ENCODE data around the gene NPTXR.

Gene NPTXR

DNA sequence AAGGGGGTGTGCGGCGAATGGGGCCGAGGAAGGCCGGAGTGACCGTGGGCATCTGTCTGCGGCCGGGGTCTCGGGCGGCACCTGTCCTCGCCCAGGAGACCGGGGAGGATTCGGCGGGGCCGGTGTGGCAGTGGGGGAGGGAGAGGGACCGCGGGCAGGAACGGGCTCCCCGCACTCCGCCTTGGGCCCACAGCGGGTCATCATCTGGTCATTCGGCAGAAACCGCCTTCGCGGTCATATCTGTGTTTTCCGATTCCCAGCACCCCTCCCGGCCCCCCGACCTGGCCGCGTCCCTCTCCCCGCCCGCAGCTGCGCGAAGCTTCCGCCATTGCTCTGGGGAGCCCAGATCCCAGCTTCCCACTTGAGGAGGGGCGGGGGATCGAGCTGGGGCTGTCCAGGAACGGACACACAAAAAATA is 29.0 kb upstream of the NPTXR start:
- Histone ChIP-seq H3K4me1 (ENCODE audit: insufficient read depth, low read length, severe bottlenecking) (peaks cover 32% of the 10 kb centered on the region), H3K27ac (ENCODE audit: low read depth, low read length, poor library complexity, severe bottlenecking) (no peak overlapping the region), H3K9me3 (ENCODE audit: low read length) (no peaks in the 10 kb centered on the region), H3K36me3 (ENCODE audit: insufficient read depth, low read length) (peaks cover 20% of the 10 kb centered on the region), H3K9me2 (ENCODE audit: low read depth, low read length) (no peaks in the 10 kb centered on the region), H3K27me3 (ENCODE audit: insufficient read depth, low read length) (0 out of 2 replicates have a peak, but pooled peaks cover 5% of the 10 kb centered on the region), H3K4me2 (ENCODE audit: low read length) (peak overlapping the region; percentile 84), H3K9ac (ENCODE audit: low read length) (peak overlapping the region; percentile 61), H2AFZ (ENCODE audit: low read length) (no peak overlapping the region), H3K79me2 (ENCODE audit: insufficient read depth, low read length) (no peaks in the 10 kb centered on the region), H3K4me3 (ENCODE audit: low read depth, low read length, poor library complexity, severe bottlenecking) (peak overlapping the region; percentile 90), H3F3A (ENCODE audit: insufficient read depth, low read length) (no peaks in the 10 kb centered on the region), H4K20me1 (ENCODE audit: insufficient read depth, low read length) (no peaks in the 10 kb centered on the region)
- no peak for TF ChIP-seq EZH2 (IDR thresholded peaks at IDR 0.05; ENCODE audit: borderline replicate concordance, low read length)
- TF ChIP-seq, protein P1, sequence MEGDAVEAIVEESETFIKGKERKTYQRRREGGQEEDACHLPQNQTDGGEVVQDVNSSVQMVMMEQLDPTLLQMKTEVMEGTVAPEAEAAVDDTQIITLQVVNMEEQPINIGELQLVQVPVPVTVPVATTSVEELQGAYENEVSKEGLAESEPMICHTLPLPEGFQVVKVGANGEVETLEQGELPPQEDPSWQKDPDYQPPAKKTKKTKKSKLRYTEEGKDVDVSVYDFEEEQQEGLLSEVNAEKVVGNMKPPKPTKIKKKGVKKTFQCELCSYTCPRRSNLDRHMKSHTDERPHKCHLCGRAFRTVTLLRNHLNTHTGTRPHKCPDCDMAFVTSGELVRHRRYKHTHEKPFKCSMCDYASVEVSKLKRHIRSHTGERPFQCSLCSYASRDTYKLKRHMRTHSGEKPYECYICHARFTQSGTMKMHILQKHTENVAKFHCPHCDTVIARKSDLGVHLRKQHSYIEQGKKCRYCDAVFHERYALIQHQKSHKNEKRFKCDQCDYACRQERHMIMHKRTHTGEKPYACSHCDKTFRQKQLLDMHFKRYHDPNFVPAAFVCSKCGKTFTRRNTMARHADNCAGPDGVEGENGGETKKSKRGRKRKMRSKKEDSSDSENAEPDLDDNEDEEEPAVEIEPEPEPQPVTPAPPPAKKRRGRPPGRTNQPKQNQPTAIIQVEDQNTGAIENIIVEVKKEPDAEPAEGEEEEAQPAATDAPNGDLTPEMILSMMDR (IDR thresholded peaks at IDR 0.05; ENCODE audit: low read length) = no peak

DNA sequence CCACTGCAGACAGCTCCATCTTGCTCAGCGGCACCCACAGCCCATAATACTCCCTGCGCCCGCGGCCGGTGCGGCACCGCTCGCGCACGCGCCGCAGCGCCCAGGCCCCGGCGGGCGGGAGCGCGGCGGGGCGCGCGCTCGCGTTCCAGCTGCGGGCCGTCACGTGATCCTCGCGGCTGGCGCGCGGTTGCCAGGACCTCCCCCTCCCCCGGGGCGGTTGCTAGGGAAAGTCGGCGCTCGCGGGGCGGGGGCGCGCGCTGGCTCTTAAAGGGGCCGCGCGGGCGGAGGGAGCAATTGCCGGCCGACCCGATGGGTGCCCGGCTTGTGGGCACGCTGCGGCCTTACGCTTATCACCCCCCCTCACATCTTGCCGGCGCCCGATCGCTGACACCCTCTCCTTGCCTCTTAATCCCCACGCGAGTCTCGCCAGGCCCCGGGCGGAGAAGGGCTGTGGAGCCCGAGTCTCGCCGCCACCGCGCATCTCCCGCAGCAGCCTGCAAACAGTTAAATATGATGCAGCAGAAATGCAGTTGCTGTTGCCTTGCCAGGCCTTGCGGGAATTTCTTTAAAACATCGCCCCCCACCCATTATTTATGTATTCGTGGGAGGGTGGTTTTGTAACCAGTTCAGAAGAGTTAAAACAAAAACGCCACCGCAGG is 28.5 kb upstream of the NPTXR start, which contains the start of gene CBX6:
TSS of gene CBX6 (minus strand) at position 45 of the 659 bp plus-strand sequence. CDS start at position 19, 26 bp downstream.
- peak within 1 kb of the TSS; percentile 90 for H3K4me3 ChIP-seq (ENCODE audit: low read depth, low read length, poor library complexity, severe bottlenecking)
- no peaks in the 10 kb centered on the region for H4K20me1 ChIP-seq (ENCODE audit: insufficient read depth, low read length)
- H3K79me2 ChIP-seq (ENCODE audit: insufficient read depth, low read length) = no peaks in the 10 kb centered on the region
- no peaks in the 10 kb centered on the region for H3K9me3 ChIP-seq (ENCODE audit: low read length)
- no peaks in the 10 kb centered on the region for H3K9me2 ChIP-seq (ENCODE audit: low read depth, low read length)
- peaks cover 26% of the 10 kb centered on the region for H3K36me3 ChIP-seq (ENCODE audit: insufficient read depth, low read length)
- H3K4me1 ChIP-seq (ENCODE audit: insufficient read depth, low read length, severe bottlenecking) = peaks cover 32% of the 10 kb centered on the region
- H3F3A ChIP-seq (ENCODE audit: insufficient read depth, low read length) = no peaks in the 10 kb centered on the region
- H3K9ac ChIP-seq (ENCODE audit: low read length) = peak within 1 kb of the TSS; percentile 90
- H3K4me2 ChIP-seq (ENCODE audit: low read length) = peak within 1 kb of the TSS; percentile 84
- 0 out of 2 replicates have a peak, but pooled peaks cover 5% of the 10 kb centered on the region for H3K27me3 ChIP-seq (ENCODE audit: insufficient read depth, low read length)
- H2AFZ ChIP-seq (ENCODE audit: low read length) = no peak within 1 kb of the TSS
- TF ChIP-seq EZH2 (IDR thresholded peaks at IDR 0.05; ENCODE audit: borderline replicate concordance, low read length) = no peak
- TF ChIP-seq, protein P1 (IDR thresholded peaks at IDR 0.05; ENCODE audit: low read length) = no peak
- H3K27ac ChIP-seq (ENCODE audit: low read depth, low read length, poor library complexity, severe bottlenecking) = peak within 1 kb of the TSS; percentile 71

DNA sequence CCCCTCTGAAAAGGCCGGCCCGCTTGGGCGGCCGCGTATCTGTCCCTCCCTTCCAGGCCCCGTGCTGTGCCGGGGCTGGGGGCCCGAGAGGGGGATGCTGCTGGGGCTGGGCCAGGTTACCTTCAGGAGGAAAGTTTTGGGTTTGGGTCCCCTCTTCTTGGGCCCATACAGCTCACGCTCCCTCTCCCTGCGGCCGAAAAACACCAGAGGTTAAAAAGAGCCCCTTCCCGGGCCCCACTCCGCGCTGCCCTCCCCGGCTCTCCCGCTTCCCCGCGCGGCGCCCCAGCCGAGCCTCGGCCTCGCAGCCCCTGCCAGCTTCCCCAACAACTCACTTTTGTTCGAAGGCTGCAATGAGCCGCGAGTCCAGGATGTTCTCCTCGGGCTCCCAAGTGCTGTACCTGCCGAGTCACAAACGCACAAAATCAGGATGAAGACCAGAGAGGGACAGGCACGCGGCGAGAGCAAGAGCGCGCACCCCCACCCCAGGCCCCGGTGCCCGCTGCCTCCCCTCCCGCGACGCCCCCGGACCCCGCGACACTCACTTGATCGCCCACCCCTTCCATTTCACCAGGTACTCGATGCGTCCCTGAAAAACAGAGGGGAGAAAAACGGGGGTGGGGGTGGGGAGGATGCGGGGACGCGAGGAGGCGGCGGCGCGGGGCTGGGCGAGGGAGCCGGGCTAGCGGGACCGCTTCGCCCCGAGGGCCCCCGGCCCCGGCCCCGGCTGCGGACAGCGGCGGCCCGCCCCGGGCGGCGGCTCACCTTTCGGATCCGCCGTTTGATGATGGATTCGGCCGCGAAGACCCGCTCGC is 27.7 kb upstream of the NPTXR start:
- H3K9me2 ChIP-seq (ENCODE audit: low read depth, low read length) = no peaks in the 10 kb centered on the region
- H3K4me2 ChIP-seq (ENCODE audit: low read length) = peak overlapping the region; percentile 68
- H3K4me3 ChIP-seq (ENCODE audit: low read depth, low read length, poor library complexity, severe bottlenecking) = peak overlapping the region; percentile 90
- H3K27me3 ChIP-seq (ENCODE audit: insufficient read depth, low read length) = 0 out of 2 replicates have a peak, but pooled peaks cover 5% of the 10 kb centered on the region
- H3K36me3 ChIP-seq (ENCODE audit: insufficient read depth, low read length) = peaks cover 28% of the 10 kb centered on the region
- H3F3A ChIP-seq (ENCODE audit: insufficient read depth, low read length) = no peaks in the 10 kb centered on the region
- peaks cover 32% of the 10 kb centered on the region for H3K4me1 ChIP-seq (ENCODE audit: insufficient read depth, low read length, severe bottlenecking)
- no peak for TF ChIP-seq EZH2 (IDR thresholded peaks at IDR 0.05; ENCODE audit: borderline replicate concordance, low read length)
- TF ChIP-seq, protein P1 (IDR thresholded peaks at IDR 0.05; ENCODE audit: low read length) = no peak
- H2AFZ ChIP-seq (ENCODE audit: low read length) = no peak overlapping the region
- H3K9me3 ChIP-seq (ENCODE audit: low read length) = no peaks in the 10 kb centered on the region
- H3K79me2 ChIP-seq (ENCODE audit: insufficient read depth, low read length) = no peaks in the 10 kb centered on the region
- peak overlapping the region; percentile 71 for H3K27ac ChIP-seq (ENCODE audit: low read depth, low read length, poor library complexity, severe bottlenecking)
- H3K9ac ChIP-seq (ENCODE audit: low read length) = peak overlapping the region; percentile 90
- no peaks in the 10 kb centered on the region for H4K20me1 ChIP-seq (ENCODE audit: insufficient read depth, low read length)
